H1 (cell line): ENCODE measurements around the gene CELF4.

ENCODE experiments used
- CBX5 ChIP-seq: fragments of 300-800, 300-1000 bp; sonication (generic); IDR thresholded peaks from 2 replicates; pipeline ENCODE4 v1.7.1; 2016; ENCODE audit warnings: antibody characterized with exemption, low read length, low read depth
- CBX8 ChIP-seq: fragments of 300-800, 300-1000 bp; sonication (generic); IDR thresholded peaks from 2 replicates; pipeline ENCODE4 v1.7.1; 2016; ENCODE audit warnings: low read depth, low read length, borderline replicate concordance
- CEBPB ChIP-seq: IDR thresholded peaks from 2 replicates; pipeline ENCODE4 v1.6.1; 2012; ENCODE audit warnings: low read depth, low read length
- CREB1 ChIP-seq: IDR thresholded peaks from 2 replicates; pipeline ENCODE4 v1.6.1; 2012; ENCODE audit warnings: inconsistent platforms
- EZH2 ChIP-seq: fragments of 200-600 bp; sonication (generic); IDR thresholded peaks from 2 replicates; pipeline ENCODE4 v1.7.1; 2012; ENCODE audit warnings: low read depth, mild to moderate bottlenecking, moderate library complexity, low read length, inconsistent platforms; ENCODE audit not compliant: severe bottlenecking
- MAFK ChIP-seq: IDR thresholded peaks from 2 replicates; pipeline ENCODE4 v1.6.1; 2012; ENCODE audit warnings: low read depth, mild to moderate bottlenecking, improper control_type of control experiment, low read length
- NRF1 ChIP-seq: IDR thresholded peaks from 2 replicates; pipeline ENCODE4 v1.6.1; 2011; ENCODE audit warnings: mild to moderate bottlenecking, low read depth, low read length, improper control_type of control experiment
- POLR2A ChIP-seq, 2 experiments: IDR thresholded peaks; 1 replicate in 1 of 2; 2 replicates in 1 of 2; pipeline ENCODE4 v1.6.1; 2011; ENCODE audit warnings: low read depth in 2 of 2, low read length in 2 of 2, mild to moderate bottlenecking in 2 of 2; ENCODE audit errors: control extremely low read depth in 1 of 2
- RAD21 ChIP-seq, 2 experiments: IDR thresholded peaks in 1 of 2; conservative IDR thresholded peaks in 1 of 2; 2 replicates each; pipeline ENCODE4 v1.6.1; 2011; ENCODE audit warnings: low read depth in 2 of 2, low read length in 2 of 2, improper control_type of control experiment in 1 of 2, inconsistent platforms in 1 of 2, mild to moderate bottlenecking in 1 of 2, moderate library complexity in 1 of 2
- TCF12 ChIP-seq: IDR thresholded peaks from 2 replicates; pipeline ENCODE4 v1.6.1; 2011; ENCODE audit warnings: low read depth, mild to moderate bottlenecking, low read length
- USF2 ChIP-seq: IDR thresholded peaks from 2 replicates; pipeline ENCODE4 v1.6.1; 2011; ENCODE audit warnings: low read length, improper control_type of control experiment
- TF ChIP-seq, protein P1 (sequence below), 3 experiments: IDR thresholded peaks; 1 replicate in 2 of 3; 2 replicates in 1 of 3; pipeline versions ENCODE4 v1.5.1 to v1.6.1; 2011; ENCODE audit warnings: low read length in 3 of 3, mild to moderate bottlenecking in 3 of 3, inconsistent platforms in 2 of 3, low read depth in 1 of 3, moderate library complexity in 1 of 3; ENCODE audit not compliant: insufficient read depth in 1 of 3; ENCODE audit errors: control extremely low read depth in 1 of 3
- TF ChIP-seq, protein P2 (sequence below): IDR thresholded peaks from 2 replicates; pipeline ENCODE4 v1.6.1; 2012; ENCODE audit warnings: inconsistent platforms

- TF ChIP-seq, protein P1, sequence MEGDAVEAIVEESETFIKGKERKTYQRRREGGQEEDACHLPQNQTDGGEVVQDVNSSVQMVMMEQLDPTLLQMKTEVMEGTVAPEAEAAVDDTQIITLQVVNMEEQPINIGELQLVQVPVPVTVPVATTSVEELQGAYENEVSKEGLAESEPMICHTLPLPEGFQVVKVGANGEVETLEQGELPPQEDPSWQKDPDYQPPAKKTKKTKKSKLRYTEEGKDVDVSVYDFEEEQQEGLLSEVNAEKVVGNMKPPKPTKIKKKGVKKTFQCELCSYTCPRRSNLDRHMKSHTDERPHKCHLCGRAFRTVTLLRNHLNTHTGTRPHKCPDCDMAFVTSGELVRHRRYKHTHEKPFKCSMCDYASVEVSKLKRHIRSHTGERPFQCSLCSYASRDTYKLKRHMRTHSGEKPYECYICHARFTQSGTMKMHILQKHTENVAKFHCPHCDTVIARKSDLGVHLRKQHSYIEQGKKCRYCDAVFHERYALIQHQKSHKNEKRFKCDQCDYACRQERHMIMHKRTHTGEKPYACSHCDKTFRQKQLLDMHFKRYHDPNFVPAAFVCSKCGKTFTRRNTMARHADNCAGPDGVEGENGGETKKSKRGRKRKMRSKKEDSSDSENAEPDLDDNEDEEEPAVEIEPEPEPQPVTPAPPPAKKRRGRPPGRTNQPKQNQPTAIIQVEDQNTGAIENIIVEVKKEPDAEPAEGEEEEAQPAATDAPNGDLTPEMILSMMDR (IDR thresholded peaks at IDR 0.05; ENCODE audit: control extremely low read depth in 1 of 3, insufficient read depth in 1 of 3, low read depth in 1 of 3, low read length in 3 of 3) = no peak
- TF ChIP-seq NRF1 (no peak), RAD21 (IDR thresholded peaks at IDR 0.05 in 1 of 2, conservative IDR thresholded peaks at IDR 0.05 in 1 of 2; ENCODE audit: low read depth in 2 of 2, low read length in 2 of 2) (no peak), EZH2 (no peak), MAFK (no peak), TCF12 (no peak), CBX8 (no peak), CEBPB (no peak), USF2 (no peak), POLR2A (IDR thresholded peaks at IDR 0.05; ENCODE audit: control extremely low read depth in 1 of 2, low read depth in 2 of 2, low read length in 2 of 2) (no peak), CREB1 (no peak), CBX5 (no peak)
- TF ChIP-seq, protein P2, sequence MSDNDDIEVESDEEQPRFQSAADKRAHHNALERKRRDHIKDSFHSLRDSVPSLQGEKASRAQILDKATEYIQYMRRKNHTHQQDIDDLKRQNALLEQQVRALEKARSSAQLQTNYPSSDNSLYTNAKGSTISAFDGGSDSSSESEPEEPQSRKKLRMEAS = no peak
These were observed 56.0 kb downstream of the CELF4 start for GRCh38 chr18:37509600-37509999.
